ENCODE results near the gene PITPNC1.
"Not testable (repeated sequence)": the region's sequence is repeated elsewhere in the genome, so short reads cannot be mapped to it uniquely, and the experiment has no call there.

PITPNC1 gene

DNA sequence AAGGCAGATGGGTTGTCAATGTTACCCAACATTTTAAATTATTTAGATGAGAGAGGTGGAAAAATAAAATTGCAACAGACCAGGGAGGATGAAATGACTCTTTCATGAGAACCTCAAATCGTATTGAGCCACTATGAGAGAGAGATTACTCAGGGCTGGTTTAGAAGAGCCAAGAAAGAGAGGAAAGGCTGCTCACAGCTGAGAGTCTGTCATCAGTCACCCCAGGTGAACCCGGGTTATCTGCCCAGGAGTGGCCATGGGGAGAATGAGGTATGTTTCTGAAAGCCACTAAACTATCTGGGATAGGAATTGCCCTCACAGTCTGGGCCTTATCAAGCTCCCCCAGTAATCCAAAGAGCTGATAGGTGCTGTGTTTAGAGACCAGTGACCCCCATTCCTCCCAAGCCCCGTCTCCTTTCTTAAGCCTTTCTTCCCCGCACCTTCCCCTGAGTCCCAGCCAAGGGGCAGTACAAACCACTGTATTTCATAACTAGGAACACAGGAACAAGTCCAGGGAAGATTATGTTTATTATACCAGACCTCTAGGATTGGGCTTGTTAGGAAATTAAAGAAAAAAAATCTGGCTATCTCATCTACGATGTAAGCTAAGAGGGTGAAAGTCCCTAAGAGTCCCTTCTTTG lies 181.8 kb downstream of the PITPNC1 start:
- FAIRE-seq: no peak

DNA sequence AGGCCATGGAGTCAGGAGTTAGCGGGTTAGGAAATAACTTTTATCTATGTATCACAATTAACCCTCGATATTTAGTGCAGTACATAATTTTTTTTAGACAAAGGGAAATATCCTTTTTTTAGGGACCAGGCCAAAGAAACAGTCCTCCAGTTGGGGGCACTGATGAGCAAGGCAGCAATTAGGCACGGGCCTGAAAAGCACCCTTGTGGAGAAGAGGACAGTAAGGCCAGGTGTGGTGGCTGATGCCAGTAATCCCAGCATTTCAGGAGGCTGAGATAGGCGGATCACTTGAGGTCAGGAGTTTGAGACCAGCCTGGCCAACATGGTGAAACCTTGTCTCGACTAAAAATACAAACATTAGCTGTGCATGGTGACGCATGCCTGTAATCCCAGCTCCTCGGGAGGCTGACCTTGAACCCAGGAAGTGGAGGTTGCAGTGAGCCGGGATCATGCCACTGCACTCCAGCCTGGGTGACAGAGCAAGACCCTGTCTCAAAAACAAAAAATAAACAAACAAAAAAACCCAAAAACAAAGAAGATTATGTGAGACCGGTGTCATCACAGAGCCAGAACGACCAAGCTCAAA lies 182.4 kb downstream of the PITPNC1 start:
- no peak for FAIRE-seq

- no peak for FAIRE-seq
These were observed 184.9 kb downstream of the PITPNC1 start for GRCh38 chr17:67562005-67562404.

GRCh38 chr17:67563692-67564228 lies 186.7 kb downstream of the PITPNC1 start:
- no peak for FAIRE-seq

GRCh38 chr17:67565068-67565467 lies 188.0 kb downstream of the PITPNC1 start:
- FAIRE-seq: no peak

DNA sequence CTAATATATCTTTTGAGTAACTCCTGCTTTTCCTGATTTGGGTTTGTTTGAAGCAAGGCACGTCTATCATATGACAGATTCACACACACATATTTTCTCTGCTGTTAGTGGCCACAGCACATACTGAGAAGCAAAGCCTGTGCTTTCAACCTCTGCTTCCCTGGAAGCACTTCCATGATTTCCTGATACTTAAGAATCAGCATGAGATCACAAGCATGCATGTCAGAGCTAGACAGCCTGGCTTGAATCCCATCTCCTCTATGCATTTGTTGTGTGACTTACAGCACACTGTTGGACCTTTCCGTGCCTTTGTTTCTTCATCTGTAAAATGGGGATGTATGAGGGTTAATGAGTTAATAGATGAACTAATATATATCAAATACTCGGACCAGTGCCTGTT lies 189.6 kb downstream of the PITPNC1 start:
- no peak for FAIRE-seq

DNA sequence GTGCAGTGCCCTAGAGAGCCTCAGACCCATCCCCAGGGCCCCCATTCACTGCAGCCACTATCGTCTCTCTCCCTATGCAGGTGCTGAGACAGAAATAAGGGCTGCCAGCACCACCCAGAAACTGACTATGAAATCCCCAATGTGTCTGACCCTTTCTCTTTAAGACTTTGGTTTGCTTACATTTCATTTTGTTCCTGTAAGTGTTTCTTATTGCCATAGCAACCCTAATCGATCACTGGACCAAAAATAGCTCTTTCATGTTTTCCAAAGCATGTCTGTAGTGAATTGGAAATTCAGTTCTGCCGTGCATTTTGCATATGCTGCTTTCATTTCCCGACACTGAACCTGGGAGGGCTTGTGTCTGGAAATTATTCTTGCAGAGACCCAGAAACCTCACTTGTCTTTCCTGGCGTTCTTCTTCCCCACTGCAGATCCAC lies 192.0 kb downstream of the PITPNC1 start:
- no peak for FAIRE-seq

GRCh38 chr17:67569873-67570272 lies 192.8 kb downstream of the PITPNC1 start:
- no peak for FAIRE-seq

- no peak for FAIRE-seq
These were observed 193.7 kb downstream of the PITPNC1 start for GRCh38 chr17:67570797-67571196.

GRCh38 chr17:67571478-67571877 lies 194.4 kb downstream of the PITPNC1 start:
- no peak for FAIRE-seq

DNA sequence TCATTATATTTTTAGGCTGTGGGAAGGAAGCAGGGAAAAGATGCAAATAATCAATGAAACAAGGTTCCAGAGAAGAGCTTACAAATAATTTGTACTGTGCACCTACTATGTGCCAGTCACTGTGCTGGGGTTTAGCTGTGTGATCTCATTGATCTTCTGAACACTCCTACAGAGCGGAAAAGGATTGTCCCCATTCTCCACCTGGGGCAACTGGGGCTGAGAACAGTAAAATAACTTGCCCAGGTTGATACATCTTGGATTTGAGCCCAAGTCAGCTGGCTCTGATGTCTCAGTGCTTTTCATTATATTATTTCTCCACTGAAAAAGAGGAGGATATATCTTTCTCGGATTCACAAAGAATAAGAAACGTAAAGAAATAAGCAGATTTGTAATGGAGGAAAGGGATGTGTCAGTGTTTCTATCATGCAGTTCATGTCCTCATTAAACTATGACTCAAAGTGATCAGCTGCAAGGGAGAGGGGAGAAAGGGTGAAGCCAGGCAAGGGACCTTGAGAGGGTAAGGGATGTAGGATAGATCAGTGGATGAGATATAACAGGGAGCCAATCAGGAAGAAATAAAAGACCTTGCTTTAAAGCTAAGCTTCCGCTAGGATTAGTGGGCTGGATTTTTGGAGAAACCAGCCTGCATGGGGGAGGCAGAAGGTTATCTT lies 197.0 kb downstream of the PITPNC1 start:
- FAIRE-seq: no peak

DNA sequence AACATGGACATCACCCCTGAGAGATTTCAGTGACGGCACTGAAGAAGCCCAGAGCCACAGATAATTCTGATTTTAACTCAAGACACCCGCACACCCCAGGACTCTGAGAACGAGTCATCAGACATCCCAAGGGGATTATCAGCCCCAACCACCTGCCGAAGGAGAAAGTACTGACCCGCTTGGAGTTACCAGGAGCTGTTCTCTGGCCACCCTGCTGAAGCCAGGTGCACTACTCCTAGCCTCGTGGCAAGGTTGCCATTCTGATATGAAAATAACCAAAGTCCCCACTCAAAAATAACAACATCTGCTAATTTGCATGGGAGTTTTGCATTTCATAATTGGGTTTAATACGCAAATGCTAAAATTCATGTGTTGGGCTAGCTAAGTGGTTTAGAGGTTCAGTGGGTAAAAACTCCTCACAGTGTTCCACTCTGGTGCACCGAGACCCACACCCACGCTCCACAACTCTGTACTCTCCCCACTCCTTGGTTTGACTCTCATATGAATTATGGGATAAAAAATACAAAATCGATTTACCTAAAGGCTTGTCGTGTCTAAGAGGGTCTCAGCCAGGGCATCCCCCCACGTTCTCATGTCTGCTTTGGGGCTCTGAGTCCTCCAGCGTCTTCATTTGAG lies 197.7 kb downstream of the PITPNC1 start:
- no peak for FAIRE-seq

DNA sequence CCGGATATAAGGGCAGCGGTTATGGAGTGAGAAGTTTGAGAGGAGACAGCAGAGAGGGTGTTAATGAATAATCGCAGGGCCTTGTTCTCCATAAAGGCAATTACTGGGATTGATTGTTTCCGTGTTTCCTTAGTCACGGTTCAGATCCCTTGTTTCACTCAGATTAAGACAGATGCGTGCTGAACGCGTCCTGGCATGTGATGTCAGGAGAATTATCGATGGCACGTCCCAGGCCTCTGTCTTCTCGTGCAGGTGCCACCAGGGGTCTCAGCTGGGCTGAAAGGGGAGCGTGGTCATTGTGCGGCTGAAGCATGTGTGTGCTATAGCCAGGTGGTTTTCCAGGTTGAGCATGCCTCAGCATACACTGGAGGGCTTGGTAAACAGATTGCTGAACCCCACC lies 198.2 kb downstream of the PITPNC1 start:
- FAIRE-seq: no peak

DNA sequence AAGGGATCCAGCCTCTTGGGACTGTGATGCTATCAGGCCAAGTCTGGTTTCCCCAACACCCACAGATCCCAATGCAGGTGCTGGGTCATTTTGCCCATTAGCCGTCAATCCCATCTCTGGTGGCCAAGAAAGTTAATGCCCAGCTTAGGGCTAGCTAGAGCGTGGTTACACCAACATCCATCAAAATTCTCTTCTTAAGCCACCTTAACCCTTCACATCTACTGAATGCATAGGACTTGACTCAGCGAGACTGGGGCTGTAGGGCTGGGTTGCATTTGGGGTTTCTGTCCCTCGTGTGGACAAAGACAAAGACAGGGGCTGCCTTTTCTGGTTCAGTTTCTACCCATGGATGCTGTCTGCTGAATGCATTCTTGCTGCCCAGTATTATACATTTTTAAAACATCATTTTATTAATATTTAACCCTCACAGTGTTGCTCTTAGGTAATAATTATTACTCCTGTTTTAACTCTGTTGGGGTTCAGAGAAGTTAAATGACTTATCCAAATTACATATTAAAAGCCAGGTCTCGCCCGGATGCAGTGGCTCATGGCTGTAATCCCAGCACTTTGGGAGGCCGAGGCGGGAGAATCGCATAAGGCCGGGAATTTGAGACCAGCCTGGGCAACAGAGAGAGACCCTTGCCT lies 199.5 kb downstream of the PITPNC1 start:
- no peak for FAIRE-seq

DNA sequence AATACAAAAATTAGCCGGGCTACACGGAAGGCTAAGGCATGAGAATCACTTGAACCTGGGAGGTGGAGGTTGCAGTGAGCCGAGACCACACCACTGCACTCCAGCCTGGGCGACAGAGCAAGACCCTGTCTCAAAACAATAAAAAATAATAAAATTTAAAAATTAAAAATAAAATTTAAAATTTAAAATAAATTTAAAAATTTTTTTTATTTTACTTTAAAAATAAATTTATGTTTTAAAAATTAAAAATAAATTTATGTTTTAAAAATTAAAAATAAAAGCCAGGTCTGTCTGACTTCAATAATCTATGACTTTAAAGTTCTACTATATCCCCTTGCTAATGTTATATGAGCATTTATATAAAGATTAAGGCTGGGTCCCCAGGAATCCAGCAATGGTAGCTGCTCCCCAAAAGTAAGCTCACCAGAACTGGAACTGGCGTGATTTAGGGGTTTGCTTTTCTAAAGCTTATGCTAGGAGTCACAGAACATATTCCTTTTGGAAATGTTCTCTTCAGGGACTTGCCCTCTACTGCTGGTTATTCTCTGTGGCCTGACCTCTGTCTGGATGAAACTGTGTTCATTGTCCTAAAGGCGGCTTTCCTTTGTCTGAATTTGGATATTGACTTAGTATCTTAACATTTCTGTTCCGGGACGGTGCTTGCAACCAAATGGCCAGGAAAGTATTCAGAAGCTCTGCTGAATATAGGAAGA lies 200.5 kb downstream of the PITPNC1 start:
- peak; percentile 87 for FAIRE-seq

DNA sequence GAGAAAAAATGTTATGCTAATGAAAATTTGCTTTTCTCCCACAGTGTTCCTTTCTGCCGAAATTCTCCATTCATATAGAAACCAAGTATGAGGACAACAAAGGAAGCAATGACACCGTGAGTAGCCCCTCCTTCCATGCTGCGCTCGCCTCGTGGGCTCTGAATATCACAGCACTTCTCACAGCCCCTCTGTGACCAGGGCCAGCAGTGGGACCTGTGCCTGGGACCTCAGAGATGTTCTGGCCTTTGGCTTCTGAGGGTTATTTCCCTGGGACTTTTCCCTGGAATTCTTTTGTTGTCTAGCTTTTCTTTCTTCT lies 201.0 kb downstream of the PITPNC1 start:
- no peak for FAIRE-seq

GRCh38 chr17:67578679-67579405 lies 201.8 kb downstream of the PITPNC1 start:
- FAIRE-seq: not testable (repeated sequence)

- no peak for FAIRE-seq
These were observed 205.6 kb downstream of the PITPNC1 start for GRCh38 chr17:67582673-67583081.

- FAIRE-seq: no peak
These were observed 208.1 kb downstream of the PITPNC1 start for GRCh38 chr17:67585077-67585602.

- FAIRE-seq: no peak
These were observed 211.2 kb downstream of the PITPNC1 start for GRCh38 chr17:67588326-67588725.

GRCh38 chr17:67594115-67594880 lies 217.2 kb downstream of the PITPNC1 start:
- FAIRE-seq: no peak

All from A204.1 (cell line).